ENCODE results near the gene PCSK6.

The PCSK6 gene

GRCh38 chr15:101273534-101273933 lies 216.0 kb downstream of the PCSK6 start:
- DNase-seq (ENCODE audit: low read depth, low spot score), result no peak
- Histone ChIP-seq H3K27ac (ENCODE audit: low read length) (no peak overlapping the region), H3K36me3 (ENCODE audit: control insufficient read depth, insufficient read depth, low read length) (peaks cover 18% of the 10 kb centered on the region), H3K9me3 (ENCODE audit: control insufficient read depth, insufficient read depth, low read length) (no peaks in the 10 kb centered on the region), H3K27me3 (ENCODE audit: control insufficient read depth, insufficient read depth, low read length) (no peaks in the 10 kb centered on the region), H3K4me1 (ENCODE audit: control insufficient read depth, insufficient read depth, low read length) (no peaks in the 10 kb centered on the region), H3K4me3 (ENCODE audit: low read length) (no peak overlapping the region)
- WGBS (ENCODE audit: insufficient coverage, insufficient read length), result 100% methylated on average over 2 of the region's 5 CpGs

GRCh38 chr15:101272584-101272983 lies 216.9 kb downstream of the PCSK6 start:
- WGBS (ENCODE audit: insufficient coverage, insufficient read length), result no CpG with 5 or more reads among the region's 9 CpGs
- Histone ChIP-seq H3K36me3 (ENCODE audit: control insufficient read depth, insufficient read depth, low read length) (peaks cover 18% of the 10 kb centered on the region), H3K27ac (ENCODE audit: low read length) (no peak overlapping the region), H3K27me3 (ENCODE audit: control insufficient read depth, insufficient read depth, low read length) (no peaks in the 10 kb centered on the region), H3K9me3 (ENCODE audit: control insufficient read depth, insufficient read depth, low read length) (no peaks in the 10 kb centered on the region), H3K4me1 (ENCODE audit: control insufficient read depth, insufficient read depth, low read length) (no peaks in the 10 kb centered on the region), H3K4me3 (ENCODE audit: low read length) (no peak overlapping the region)
- no peak for DNase-seq (ENCODE audit: low read depth, low spot score)

GRCh38 chr15:101269479-101270223 lies 219.9 kb downstream of the PCSK6 start:
- no CpG with 5 or more reads among the region's 16 CpGs for WGBS (ENCODE audit: insufficient coverage, insufficient read length)
- no peaks in the 10 kb centered on the region for H3K4me1 ChIP-seq (ENCODE audit: control insufficient read depth, insufficient read depth, low read length)
- H3K9me3 ChIP-seq (ENCODE audit: control insufficient read depth, insufficient read depth, low read length), result no peaks in the 10 kb centered on the region
- H3K27ac ChIP-seq (ENCODE audit: low read length), result no peak overlapping the region
- no peaks in the 10 kb centered on the region for H3K27me3 ChIP-seq (ENCODE audit: control insufficient read depth, insufficient read depth, low read length)
- H3K36me3 ChIP-seq (ENCODE audit: control insufficient read depth, insufficient read depth, low read length), result peaks cover 14% of the 10 kb centered on the region
- DNase-seq (ENCODE audit: low read depth, low spot score), result no peak
- H3K4me3 ChIP-seq (ENCODE audit: low read length), result no peak overlapping the region

- Histone ChIP-seq H3K27me3 (ENCODE audit: control insufficient read depth, insufficient read depth, low read length) (no peaks in the 10 kb centered on the region), H3K9me3 (ENCODE audit: control insufficient read depth, insufficient read depth, low read length) (no peaks in the 10 kb centered on the region), H3K4me1 (ENCODE audit: control insufficient read depth, insufficient read depth, low read length) (no peaks in the 10 kb centered on the region), H3K4me3 (ENCODE audit: low read length) (no peak overlapping the region), H3K27ac (ENCODE audit: low read length) (no peak overlapping the region), H3K36me3 (ENCODE audit: control insufficient read depth, insufficient read depth, low read length) (peaks cover 4% of the 10 kb centered on the region; the same call in 1 of the 2 replicates)
- no peak for DNase-seq (ENCODE audit: low read depth, low spot score)
- no CpG with 5 or more reads among the region's 18 CpGs for WGBS (ENCODE audit: insufficient coverage, insufficient read length)
Measured at GRCh38 chr15:101267320-101268104, 222.0 kb downstream of the PCSK6 start.

- no peak for DNase-seq (ENCODE audit: low read depth, low spot score)
- no CpG with 5 or more reads among the region's 9 CpGs for WGBS (ENCODE audit: insufficient coverage, insufficient read length)
- Histone ChIP-seq H3K4me3 (ENCODE audit: low read length) (no peak overlapping the region), H3K27ac (ENCODE audit: low read length) (no peak overlapping the region), H3K9me3 (ENCODE audit: control insufficient read depth, insufficient read depth, low read length) (no peaks in the 10 kb centered on the region), H3K27me3 (ENCODE audit: control insufficient read depth, insufficient read depth, low read length) (no peaks in the 10 kb centered on the region), H3K36me3 (ENCODE audit: control insufficient read depth, insufficient read depth, low read length) (peaks cover 3% of the 10 kb centered on the region; the same call in 1 of the 2 replicates), H3K4me1 (ENCODE audit: control insufficient read depth, insufficient read depth, low read length) (no peaks in the 10 kb centered on the region)
Measured at GRCh38 chr15:101266787-101267186, 222.7 kb downstream of the PCSK6 start.

- no CpG with 5 or more reads among the region's 3 CpGs for WGBS (ENCODE audit: insufficient coverage, insufficient read length)
- Histone ChIP-seq H3K4me1 (ENCODE audit: control insufficient read depth, insufficient read depth, low read length) (no peaks in the 10 kb centered on the region), H3K9me3 (ENCODE audit: control insufficient read depth, insufficient read depth, low read length) (no peaks in the 10 kb centered on the region), H3K36me3 (ENCODE audit: control insufficient read depth, insufficient read depth, low read length) (no peaks in the 10 kb centered on the region), H3K27me3 (ENCODE audit: control insufficient read depth, insufficient read depth, low read length) (no peaks in the 10 kb centered on the region), H3K27ac (ENCODE audit: low read length) (no peak overlapping the region), H3K4me3 (ENCODE audit: low read length) (no peak overlapping the region)
- DNase-seq (ENCODE audit: low read depth, low spot score), result no peak
Measured at GRCh38 chr15:101266034-101266433, 223.5 kb downstream of the PCSK6 start.

DNA sequence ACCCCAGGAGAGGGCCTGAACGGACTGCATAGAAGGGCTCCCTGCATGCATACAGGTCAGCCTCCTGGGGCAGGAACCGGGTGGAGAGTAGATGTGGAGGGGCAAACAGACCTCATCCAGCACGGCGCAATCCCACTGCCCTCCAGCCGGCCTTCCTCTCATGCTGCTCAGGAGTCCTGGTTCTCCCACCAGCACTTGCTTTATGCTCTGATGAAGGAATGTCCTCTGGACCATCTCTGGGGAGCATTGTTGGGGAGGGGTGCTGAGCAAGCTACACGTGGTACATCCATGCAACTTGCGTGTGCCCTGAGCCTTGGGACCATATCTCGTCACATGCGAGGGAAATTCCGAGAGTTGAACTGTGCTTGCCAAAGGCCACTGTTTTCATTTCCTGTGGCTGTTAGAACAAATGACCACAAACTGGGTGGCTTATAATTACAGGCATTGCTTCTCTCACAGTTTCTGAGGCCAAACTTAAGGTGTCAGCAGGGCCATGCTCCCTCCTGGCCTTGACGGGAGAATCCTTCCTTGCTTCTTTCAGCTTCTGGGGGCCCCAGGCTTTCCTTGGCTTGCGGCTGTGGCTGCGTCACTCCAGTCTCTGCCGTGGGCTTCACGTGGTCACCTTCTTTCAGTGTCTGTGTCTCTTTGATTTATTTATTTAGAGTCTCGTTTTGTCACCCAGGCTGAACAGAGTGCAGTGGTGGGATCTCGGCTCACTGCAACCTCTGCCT lies 224.4 kb downstream of the PCSK6 start:
- H3K9me3 ChIP-seq (ENCODE audit: control insufficient read depth, insufficient read depth, low read length), result no peaks in the 10 kb centered on the region
- no peak for DNase-seq (ENCODE audit: low read depth, low spot score)
- WGBS (ENCODE audit: insufficient coverage, insufficient read length), result no CpG with 5 or more reads among the region's 17 CpGs
- H3K4me1 ChIP-seq (ENCODE audit: control insufficient read depth, insufficient read depth, low read length), result no peaks in the 10 kb centered on the region
- H3K27me3 ChIP-seq (ENCODE audit: control insufficient read depth, insufficient read depth, low read length), result no peaks in the 10 kb centered on the region
- H3K4me3 ChIP-seq (ENCODE audit: low read length), result no peak overlapping the region
- H3K27ac ChIP-seq (ENCODE audit: low read length), result no peak overlapping the region
- H3K36me3 ChIP-seq (ENCODE audit: control insufficient read depth, insufficient read depth, low read length), result no peaks in the 10 kb centered on the region

- Histone ChIP-seq H3K9me3 (ENCODE audit: control insufficient read depth, insufficient read depth, low read length) (no peaks in the 10 kb centered on the region), H3K36me3 (ENCODE audit: control insufficient read depth, insufficient read depth, low read length) (no peaks in the 10 kb centered on the region), H3K27ac (ENCODE audit: low read length) (no peak overlapping the region), H3K4me3 (ENCODE audit: low read length) (no peak overlapping the region), H3K4me1 (ENCODE audit: control insufficient read depth, insufficient read depth, low read length) (no peaks in the 10 kb centered on the region), H3K27me3 (ENCODE audit: control insufficient read depth, insufficient read depth, low read length) (no peaks in the 10 kb centered on the region)
- WGBS (ENCODE audit: insufficient coverage, insufficient read length), result no CpG with 5 or more reads among the region's 4 CpGs
- no peak for DNase-seq (ENCODE audit: low read depth, low spot score)
Measured at GRCh38 chr15:101264011-101264410, 225.5 kb downstream of the PCSK6 start.

- WGBS (ENCODE audit: insufficient coverage, insufficient read length), result no CpG with 5 or more reads among the region's 4 CpGs
- Histone ChIP-seq H3K27ac (ENCODE audit: low read length) (no peak overlapping the region), H3K36me3 (ENCODE audit: control insufficient read depth, insufficient read depth, low read length) (no peaks in the 10 kb centered on the region), H3K4me3 (ENCODE audit: low read length) (no peak overlapping the region), H3K9me3 (ENCODE audit: control insufficient read depth, insufficient read depth, low read length) (no peaks in the 10 kb centered on the region), H3K27me3 (ENCODE audit: control insufficient read depth, insufficient read depth, low read length) (no peaks in the 10 kb centered on the region), H3K4me1 (ENCODE audit: control insufficient read depth, insufficient read depth, low read length) (no peaks in the 10 kb centered on the region; the same call in 1 of the 2 replicates)
- no peak for DNase-seq (ENCODE audit: low read depth, low spot score)
Measured at GRCh38 chr15:101262551-101262950, 227.0 kb downstream of the PCSK6 start.

Data from iPS DF 6.9 (cell line).